Measurements from ENCODE around the gene SALL1.

SALL1 gene

GRCh38 chr16:51167170-51167895 lies 16.3 kb upstream of the SALL1 start:
- Histone ChIP-seq H3K9ac (ENCODE audit: low read length in 2 of 2) (no peak overlapping the region), H3K4me3 (ENCODE audit: low read length in 2 of 2) (no peak overlapping the region), H3K9me3 (ENCODE audit: control insufficient read depth in 2 of 2, low read length in 2 of 2) (no peaks in the 10 kb centered on the region), H3K27ac (ENCODE audit: low read length) (no peak overlapping the region), H3K4me1 (ENCODE audit: control insufficient read depth, insufficient read depth, low read length) (no peaks in the 10 kb centered on the region), H3K36me3 (ENCODE audit: control insufficient read depth in 2 of 2, insufficient read depth in 2 of 2, low read length in 2 of 2) (no peaks in the 10 kb centered on the region), H3K27me3 (ENCODE audit: control insufficient read depth in 1 of 2, insufficient read depth in 2 of 2, low read length in 2 of 2) (peaks cover 0 to 15% of the 10 kb centered on the region in 2 donors)

- H3K9ac ChIP-seq (ENCODE audit: low read length in 2 of 2): no peak overlapping the region
- no peaks in the 10 kb centered on the region for H3K9me3 ChIP-seq (ENCODE audit: control insufficient read depth in 2 of 2, low read length in 2 of 2)
- no peaks in the 10 kb centered on the region for H3K36me3 ChIP-seq (ENCODE audit: control insufficient read depth in 2 of 2, insufficient read depth in 2 of 2, low read length in 2 of 2)
- no peaks in the 10 kb centered on the region for H3K4me1 ChIP-seq (ENCODE audit: control insufficient read depth, insufficient read depth, low read length)
- H3K27me3 ChIP-seq (ENCODE audit: control insufficient read depth in 1 of 2, insufficient read depth in 2 of 2, low read length in 2 of 2): peaks cover 0 to 20% of the 10 kb centered on the region in 2 donors
- no peak overlapping the region for H3K27ac ChIP-seq (ENCODE audit: low read length)
- H3K4me3 ChIP-seq (ENCODE audit: low read length in 2 of 2): no peak overlapping the region
These were observed 15.5 kb upstream of the SALL1 start for GRCh38 chr16:51166541-51166940.

DNA sequence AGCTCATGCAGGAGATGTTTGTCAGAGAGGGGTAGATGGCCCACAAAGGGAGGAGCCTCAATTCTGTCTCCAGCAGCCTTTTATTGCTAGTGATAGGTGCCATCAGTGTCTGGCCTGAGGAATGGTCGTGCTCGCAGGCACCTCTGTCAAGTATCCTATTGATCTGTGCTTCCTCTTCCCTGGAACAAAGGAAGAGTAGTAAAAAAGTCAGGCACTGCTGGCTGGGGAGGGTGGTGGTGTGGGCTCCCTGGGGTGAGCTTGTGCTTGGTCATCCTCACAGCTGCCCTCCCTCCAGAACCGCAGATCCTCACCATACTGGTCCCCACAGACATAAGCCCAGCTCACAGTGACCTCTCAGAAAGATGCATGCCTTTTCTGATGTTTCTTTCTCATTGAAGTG lies 15.0 kb upstream of the SALL1 start:
- Histone ChIP-seq H3K4me1 (ENCODE audit: control insufficient read depth, insufficient read depth, low read length) (no peaks in the 10 kb centered on the region), H3K9ac (ENCODE audit: low read length in 2 of 2) (no peak overlapping the region), H3K27ac (ENCODE audit: low read length) (no peak overlapping the region), H3K9me3 (ENCODE audit: control insufficient read depth in 2 of 2, low read length in 2 of 2) (no peaks in the 10 kb centered on the region), H3K36me3 (ENCODE audit: control insufficient read depth in 2 of 2, insufficient read depth in 2 of 2, low read length in 2 of 2) (no peaks in the 10 kb centered on the region), H3K4me3 (ENCODE audit: low read length in 2 of 2) (no peak overlapping the region), H3K27me3 (ENCODE audit: control insufficient read depth in 1 of 2, insufficient read depth in 2 of 2, low read length in 2 of 2) (peaks cover 0 to 20% of the 10 kb centered on the region in 2 donors)

GRCh38 chr16:51165043-51165442 lies 14.0 kb upstream of the SALL1 start:
- no peak overlapping the region for H3K9ac ChIP-seq (ENCODE audit: low read length in 2 of 2)
- no peaks in the 10 kb centered on the region for H3K9me3 ChIP-seq (ENCODE audit: control insufficient read depth in 2 of 2, low read length in 2 of 2)
- H3K27me3 ChIP-seq (ENCODE audit: control insufficient read depth in 1 of 2, insufficient read depth in 2 of 2, low read length in 2 of 2): peaks cover 6 to 20% of the 10 kb centered on the region in 2 donors
- H3K27ac ChIP-seq (ENCODE audit: low read length): no peak overlapping the region
- no peaks in the 10 kb centered on the region for H3K4me1 ChIP-seq (ENCODE audit: control insufficient read depth, insufficient read depth, low read length)
- H3K36me3 ChIP-seq (ENCODE audit: control insufficient read depth in 2 of 2, insufficient read depth in 2 of 2, low read length in 2 of 2): no peaks in the 10 kb centered on the region
- H3K4me3 ChIP-seq (ENCODE audit: low read length in 2 of 2): no peak overlapping the region

DNA sequence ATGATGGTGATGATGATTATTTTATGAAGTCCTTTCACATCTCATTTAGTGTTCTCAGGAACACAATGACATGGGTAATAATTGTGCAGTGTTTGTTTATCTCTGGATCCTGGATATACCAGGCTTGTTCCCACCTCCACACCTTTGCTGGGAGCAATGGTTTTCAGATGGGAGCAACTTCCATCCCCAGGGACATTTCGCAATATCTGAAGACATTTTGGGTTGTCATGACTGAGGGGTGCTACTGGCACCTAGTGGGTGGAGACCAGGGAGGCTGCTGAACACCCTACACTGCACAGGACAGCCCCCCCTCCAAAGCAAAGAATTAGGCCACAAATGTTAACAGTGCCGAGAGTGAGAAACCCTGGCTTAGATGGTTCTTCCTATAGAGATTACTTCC lies 13.5 kb upstream of the SALL1 start:
- H3K27me3 ChIP-seq (ENCODE audit: control insufficient read depth in 1 of 2, insufficient read depth in 2 of 2, low read length in 2 of 2): peaks cover 6 to 20% of the 10 kb centered on the region in 2 donors
- no peaks in the 10 kb centered on the region for H3K4me1 ChIP-seq (ENCODE audit: control insufficient read depth, insufficient read depth, low read length)
- no peaks in the 10 kb centered on the region for H3K36me3 ChIP-seq (ENCODE audit: control insufficient read depth in 2 of 2, insufficient read depth in 2 of 2, low read length in 2 of 2)
- no peak overlapping the region for H3K27ac ChIP-seq (ENCODE audit: low read length)
- no peaks in the 10 kb centered on the region for H3K9me3 ChIP-seq (ENCODE audit: control insufficient read depth in 2 of 2, low read length in 2 of 2)
- no peak overlapping the region for H3K4me3 ChIP-seq (ENCODE audit: low read length in 2 of 2)
- H3K9ac ChIP-seq (ENCODE audit: low read length in 2 of 2): no peak overlapping the region

- no peak overlapping the region for H3K27ac ChIP-seq (ENCODE audit: low read length)
These were observed 13.0 kb upstream of the SALL1 start for GRCh38 chr16:51163894-51164566.

GRCh38 chr16:51163366-51163765 lies 12.3 kb upstream of the SALL1 start:
- Histone ChIP-seq H3K27me3 (ENCODE audit: control insufficient read depth in 1 of 2, insufficient read depth in 2 of 2, low read length in 2 of 2) (peaks cover 9 to 23% of the 10 kb centered on the region in 2 donors), H3K9me3 (ENCODE audit: control insufficient read depth in 2 of 2, low read length in 2 of 2) (no peaks in the 10 kb centered on the region), H3K9ac (ENCODE audit: low read length in 2 of 2) (no peak overlapping the region), H3K27ac (ENCODE audit: low read length) (no peak overlapping the region), H3K4me1 (ENCODE audit: control insufficient read depth, insufficient read depth, low read length) (no peaks in the 10 kb centered on the region), H3K36me3 (ENCODE audit: control insufficient read depth in 2 of 2, insufficient read depth in 2 of 2, low read length in 2 of 2) (no peaks in the 10 kb centered on the region), H3K4me3 (ENCODE audit: low read length in 2 of 2) (no peak overlapping the region)

More at GRCh38 chr16:51163894-51164566, 13.0 kb upstream of the SALL1 start:
- H3K36me3 ChIP-seq (ENCODE audit: control insufficient read depth in 2 of 2, insufficient read depth in 2 of 2, low read length in 2 of 2): no peaks in the 10 kb centered on the region
- H3K4me1 ChIP-seq (ENCODE audit: control insufficient read depth, insufficient read depth, low read length): no peaks in the 10 kb centered on the region
- no peaks in the 10 kb centered on the region for H3K9me3 ChIP-seq (ENCODE audit: control insufficient read depth in 2 of 2, low read length in 2 of 2)
- no peak overlapping the region for H3K9ac ChIP-seq (ENCODE audit: low read length in 2 of 2)
- peaks cover 6 to 22% of the 10 kb centered on the region in 2 donors for H3K27me3 ChIP-seq (ENCODE audit: control insufficient read depth in 1 of 2, insufficient read depth in 2 of 2, low read length in 2 of 2)
- H3K4me3 ChIP-seq (ENCODE audit: low read length in 2 of 2): no peak overlapping the region

DNA sequence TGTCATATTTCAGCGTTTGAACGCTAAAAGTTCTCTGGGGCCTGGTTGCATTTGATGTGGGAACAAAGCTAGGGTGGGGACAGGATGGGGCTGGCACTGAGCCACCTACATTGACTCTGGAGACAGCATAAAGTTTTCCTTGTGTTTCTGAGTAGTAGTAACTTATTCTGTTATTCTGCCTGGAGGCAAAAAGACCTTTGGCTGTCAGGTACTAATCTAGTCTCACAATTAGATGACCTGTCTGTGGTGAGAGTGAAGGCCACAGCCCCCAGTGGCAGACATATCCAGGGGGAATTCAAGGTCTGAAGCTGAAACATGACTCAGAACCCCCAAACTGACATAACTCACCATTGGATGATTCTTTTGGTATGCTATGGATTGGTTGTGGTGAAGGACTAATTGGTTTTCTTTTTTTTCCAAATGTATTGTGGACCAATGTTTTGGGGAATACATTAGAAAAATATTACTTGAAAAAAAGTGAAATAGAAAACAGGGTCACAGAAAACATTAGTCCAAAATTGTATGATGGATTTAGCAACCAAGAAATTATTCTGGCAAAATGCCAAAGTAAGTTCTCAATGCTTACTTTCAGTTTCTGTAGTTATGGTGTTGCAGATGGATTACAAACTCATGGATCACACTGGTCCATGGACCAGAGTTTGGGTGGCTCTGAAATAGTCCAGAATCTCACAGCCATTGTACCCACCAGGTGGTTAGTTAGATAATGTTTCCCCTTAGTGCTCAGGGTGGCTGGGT lies 10.5 kb upstream of the SALL1 start:
- H3K27ac ChIP-seq (ENCODE audit: low read length): no peak overlapping the region
- no peak overlapping the region for H3K9ac ChIP-seq (ENCODE audit: low read length in 2 of 2)
- no peaks in the 10 kb centered on the region for H3K4me1 ChIP-seq (ENCODE audit: control insufficient read depth, insufficient read depth, low read length)
- peaks cover 14 to 26% of the 10 kb centered on the region in 2 donors for H3K27me3 ChIP-seq (ENCODE audit: control insufficient read depth in 1 of 2, insufficient read depth in 2 of 2, low read length in 2 of 2)
- no peak overlapping the region for H3K4me3 ChIP-seq (ENCODE audit: low read length in 2 of 2)
- no peaks in the 10 kb centered on the region for H3K36me3 ChIP-seq (ENCODE audit: control insufficient read depth in 2 of 2, insufficient read depth in 2 of 2, low read length in 2 of 2)
- H3K9me3 ChIP-seq (ENCODE audit: control insufficient read depth in 2 of 2, low read length in 2 of 2): no peaks in the 10 kb centered on the region

DNA sequence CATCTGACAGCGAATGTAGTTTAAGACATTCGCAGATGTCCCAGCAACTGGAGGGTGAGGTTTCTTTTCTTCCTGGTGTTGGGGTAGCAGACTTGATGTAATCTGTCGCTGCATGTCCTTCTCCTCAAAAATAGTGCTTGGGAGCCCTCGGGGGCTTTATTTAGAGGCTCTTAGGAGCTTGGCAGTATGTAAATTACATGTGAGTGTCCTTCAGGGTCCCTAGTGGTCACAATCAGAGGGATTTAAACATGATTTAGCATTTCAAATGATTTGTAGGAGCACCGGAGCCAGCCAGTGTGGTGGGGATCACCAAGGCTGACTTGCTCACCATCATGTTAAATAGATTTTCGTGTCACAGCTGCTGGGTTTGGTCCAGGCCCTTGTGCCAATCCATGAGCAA lies 8.8 kb upstream of the SALL1 start:
- H3K36me3 ChIP-seq (ENCODE audit: control insufficient read depth in 2 of 2, insufficient read depth in 2 of 2, low read length in 2 of 2): no peaks in the 10 kb centered on the region
- H3K4me3 ChIP-seq (ENCODE audit: low read length in 2 of 2): no peak overlapping the region
- no peak overlapping the region for H3K27ac ChIP-seq (ENCODE audit: low read length)
- H3K27me3 ChIP-seq (ENCODE audit: control insufficient read depth in 1 of 2, insufficient read depth in 2 of 2, low read length in 2 of 2): peaks cover 30 to 36% of the 10 kb centered on the region in 2 donors
- no peaks in the 10 kb centered on the region for H3K9me3 ChIP-seq (ENCODE audit: control insufficient read depth in 2 of 2, low read length in 2 of 2)
- peaks cover 8% of the 10 kb centered on the region for H3K4me1 ChIP-seq (ENCODE audit: control insufficient read depth, insufficient read depth, low read length)
- no peak overlapping the region for H3K9ac ChIP-seq (ENCODE audit: low read length in 2 of 2)

- Histone ChIP-seq H3K9me3 (ENCODE audit: control insufficient read depth in 2 of 2, low read length in 2 of 2) (no peaks in the 10 kb centered on the region), H3K4me1 (ENCODE audit: control insufficient read depth, insufficient read depth, low read length) (peaks cover 11% of the 10 kb centered on the region), H3K27me3 (ENCODE audit: control insufficient read depth in 1 of 2, insufficient read depth in 2 of 2, low read length in 2 of 2) (peaks cover 36 to 39% of the 10 kb centered on the region in 2 donors), H3K9ac (ENCODE audit: low read length in 2 of 2) (no peak overlapping the region), H3K36me3 (ENCODE audit: control insufficient read depth in 2 of 2, insufficient read depth in 2 of 2, low read length in 2 of 2) (no peaks in the 10 kb centered on the region), H3K27ac (ENCODE audit: low read length) (no peak overlapping the region), H3K4me3 (ENCODE audit: low read length in 2 of 2) (no peak overlapping the region)
These were observed 8.2 kb upstream of the SALL1 start for GRCh38 chr16:51159296-51159695.

All from stomach smooth muscle (tissue), 2 donors.